Dedifferentiated amniotic fluid mesenchymal stem cell (primary cell): Measurements from ENCODE around the gene CCDC15.

ENCODE experiments used
- DNase-seq: peaks from one replicate; pipeline ENCODE4 v3.0.0-alpha.2; 2016; ENCODE audit errors: extremely low spot score

The CCDC15 gene

GRCh38 chr11:125064070-125064469 lies 110.1 kb downstream of the CCDC15 start:
- DNase-seq, result no peak

GRCh38 chr11:125068368-125068767 lies 114.4 kb downstream of the CCDC15 start:
- DNase-seq, result no peak

DNA sequence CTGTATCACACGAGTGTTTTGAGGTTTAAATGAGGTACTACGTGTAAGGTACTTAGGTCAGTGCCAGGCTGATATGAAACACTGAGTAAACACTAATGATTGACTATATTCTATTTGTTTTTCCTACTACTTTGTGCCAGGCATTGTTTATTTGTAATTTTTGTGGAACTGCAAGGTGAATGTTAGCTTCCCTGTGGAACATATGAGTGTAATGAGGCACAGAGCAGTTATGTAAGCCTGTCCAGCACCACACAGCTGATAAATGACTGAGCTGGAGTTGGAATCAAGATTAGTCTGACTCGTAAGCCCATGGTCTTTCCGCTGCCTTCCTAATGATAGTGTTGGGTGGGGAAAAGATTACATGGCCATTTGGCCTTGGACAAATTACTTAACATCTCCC lies 115.0 kb downstream of the CCDC15 start:
- DNase-seq, result no peak

DNA sequence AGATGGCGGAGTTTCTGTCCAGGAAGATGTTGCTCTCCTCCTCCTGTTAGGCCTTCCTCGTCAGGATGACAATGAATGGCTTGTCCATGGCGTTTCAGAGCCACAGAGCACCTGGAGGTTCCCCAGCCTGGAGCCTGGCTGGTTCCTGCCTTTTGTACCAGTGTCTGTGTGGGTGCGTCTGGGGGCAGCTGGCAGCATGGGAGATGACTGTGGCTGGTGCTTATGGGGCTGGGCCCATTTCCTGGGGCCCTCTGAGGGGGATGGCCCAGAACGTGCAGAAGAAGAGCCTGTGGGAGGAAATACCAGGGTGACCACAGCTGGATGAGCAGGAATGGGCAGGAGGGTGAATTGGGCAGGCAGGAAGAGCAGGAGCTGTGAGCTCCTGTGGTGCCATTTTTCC lies 115.8 kb downstream of the CCDC15 start:
- DNase-seq, result no peak

- DNase-seq, result no peak
Observed at GRCh38 chr11:125070699-125071254, 116.8 kb downstream of the CCDC15 start.

GRCh38 chr11:125071435-125071834 lies 117.4 kb downstream of the CCDC15 start:
- no peak for DNase-seq

DNA sequence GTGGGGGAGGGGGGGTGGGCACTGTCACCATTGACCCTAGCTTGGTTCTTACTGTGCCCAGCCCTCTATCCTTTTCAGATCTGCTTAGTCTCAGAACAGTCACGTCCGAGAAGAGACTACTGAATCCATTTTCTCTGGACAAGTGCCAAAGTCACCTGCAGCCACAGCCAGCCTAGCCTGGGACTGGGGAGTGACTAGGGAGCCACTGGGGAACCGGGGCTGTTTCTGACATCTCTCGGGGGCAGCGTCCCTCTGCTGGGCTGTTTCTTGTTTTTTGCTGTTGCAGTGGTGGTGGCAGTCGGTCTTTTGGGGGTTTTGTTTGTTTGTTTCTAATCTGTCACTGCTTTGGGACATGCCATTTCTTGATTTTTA lies 117.8 kb downstream of the CCDC15 start:
- no peak for DNase-seq

GRCh38 chr11:125072218-125072960 lies 118.4 kb downstream of the CCDC15 start:
- DNase-seq, result no peak

- no peak for DNase-seq
Observed at GRCh38 chr11:125072961-125073590, 119.1 kb downstream of the CCDC15 start.

DNA sequence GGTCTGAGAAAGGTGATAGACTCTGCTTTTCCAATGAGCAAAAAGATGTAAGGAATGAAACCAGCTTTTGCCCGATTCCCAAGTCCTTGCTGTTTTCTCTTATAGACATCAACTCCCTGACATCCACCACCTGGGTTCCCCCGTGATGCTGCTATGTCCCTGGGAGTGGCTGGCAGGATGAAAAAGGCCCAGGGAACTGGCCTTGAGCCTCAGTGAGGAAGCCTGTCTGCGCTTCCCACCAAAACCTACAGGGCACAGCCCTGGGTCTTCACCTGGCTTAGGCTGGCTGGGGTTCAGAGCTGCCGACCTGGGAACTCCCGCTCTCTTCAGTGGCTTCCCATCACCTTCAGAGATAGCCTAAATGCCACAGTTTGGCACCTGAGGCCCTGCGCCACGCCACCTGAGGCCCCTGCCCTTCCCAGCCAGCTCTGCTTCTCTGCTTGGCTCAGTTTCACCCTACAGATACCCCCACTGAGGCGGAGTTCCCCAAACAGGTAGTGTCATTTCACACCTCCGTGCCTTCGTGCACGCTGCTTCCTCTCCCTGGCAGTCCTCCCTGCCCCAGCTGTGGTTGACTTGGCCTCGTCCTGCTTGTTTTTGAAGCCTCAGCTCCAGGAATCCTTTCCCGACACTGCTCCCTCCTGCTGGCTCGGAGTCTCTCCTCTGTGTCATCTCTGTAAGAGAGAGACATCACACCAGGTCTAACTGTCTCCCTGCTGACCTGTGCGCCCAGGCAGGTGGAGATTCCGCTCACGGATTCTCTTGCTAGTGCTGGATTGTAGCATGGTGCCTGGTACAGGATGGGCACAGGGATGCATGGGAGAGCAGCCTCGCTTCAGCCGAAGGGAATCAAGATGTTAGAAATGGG lies 119.8 kb downstream of the CCDC15 start:
- DNase-seq, result no peak

GRCh38 chr11:125074511-125075241 lies 120.7 kb downstream of the CCDC15 start:
- no peak for DNase-seq

GRCh38 chr11:125075242-125075625 lies 121.2 kb downstream of the CCDC15 start:
- DNase-seq, result no peak

DNA sequence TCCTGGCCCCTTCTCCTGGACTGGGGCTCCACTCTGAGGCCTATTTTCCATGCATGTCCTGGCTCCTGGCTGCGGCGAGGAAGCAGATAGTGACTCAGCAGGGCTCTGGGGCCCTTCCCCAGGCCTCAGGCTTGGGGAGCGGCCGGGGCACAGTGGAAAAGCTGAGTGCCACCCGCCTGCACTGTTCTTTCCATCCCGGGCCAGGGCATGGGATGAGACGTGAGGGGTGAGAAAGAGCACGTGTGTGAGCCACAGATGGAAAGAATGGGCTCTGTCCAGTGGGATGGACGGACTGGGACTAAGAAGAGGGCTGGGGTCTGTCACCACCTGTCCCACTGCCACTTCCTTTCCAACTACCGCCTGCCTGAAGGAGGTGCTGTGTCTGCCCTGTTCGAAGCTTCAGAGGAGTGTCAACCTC lies 121.9 kb downstream of the CCDC15 start:
- no peak for DNase-seq

DNA sequence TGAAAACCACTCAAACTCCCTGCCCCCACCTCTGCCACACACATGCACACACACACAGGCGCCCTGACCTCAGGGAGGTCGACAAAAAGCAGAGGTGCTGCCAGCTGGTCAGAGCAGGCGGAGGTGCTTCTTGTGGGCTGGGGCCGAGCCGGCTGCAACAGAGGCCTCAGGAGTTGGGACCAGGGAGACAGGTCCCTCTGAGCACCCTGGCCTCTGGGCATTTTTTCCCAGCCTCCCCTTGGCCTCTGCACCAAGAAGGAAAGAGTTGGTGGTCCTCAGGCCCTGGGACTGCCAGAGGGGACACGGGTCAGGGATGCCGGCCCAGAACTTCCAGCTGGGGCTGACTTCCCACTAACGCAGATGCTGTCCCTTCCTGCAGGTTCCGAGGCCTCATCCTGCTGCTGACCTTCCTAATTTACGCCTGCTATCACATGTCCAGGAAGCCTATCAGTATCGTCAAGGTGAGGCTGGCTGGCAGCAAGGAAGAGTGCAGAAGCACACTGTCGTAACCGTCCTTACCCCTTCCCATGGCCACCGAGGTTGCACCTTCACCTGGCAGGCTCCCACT lies 122.5 kb downstream of the CCDC15 start:
- no peak for DNase-seq

DNA sequence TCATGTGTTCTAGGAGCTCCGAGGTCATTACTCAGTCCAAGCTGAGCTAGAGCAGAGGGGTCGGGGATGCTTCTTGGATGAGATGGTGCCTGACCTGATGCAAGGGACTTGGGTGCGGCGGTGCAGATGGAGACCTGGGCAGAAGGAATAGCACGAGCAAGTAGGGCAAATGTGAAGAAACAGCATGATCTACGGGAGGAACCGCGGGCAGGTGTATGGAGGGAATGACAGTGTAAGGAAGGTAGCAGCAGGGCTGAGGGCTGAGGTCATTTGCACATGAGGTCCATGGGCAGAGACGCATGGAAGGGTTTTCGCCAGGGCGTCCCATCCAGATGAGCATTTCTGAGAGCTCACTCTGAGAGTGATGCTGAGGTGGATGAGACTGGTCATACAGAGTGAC lies 124.0 kb downstream of the CCDC15 start:
- no peak for DNase-seq

DNA sequence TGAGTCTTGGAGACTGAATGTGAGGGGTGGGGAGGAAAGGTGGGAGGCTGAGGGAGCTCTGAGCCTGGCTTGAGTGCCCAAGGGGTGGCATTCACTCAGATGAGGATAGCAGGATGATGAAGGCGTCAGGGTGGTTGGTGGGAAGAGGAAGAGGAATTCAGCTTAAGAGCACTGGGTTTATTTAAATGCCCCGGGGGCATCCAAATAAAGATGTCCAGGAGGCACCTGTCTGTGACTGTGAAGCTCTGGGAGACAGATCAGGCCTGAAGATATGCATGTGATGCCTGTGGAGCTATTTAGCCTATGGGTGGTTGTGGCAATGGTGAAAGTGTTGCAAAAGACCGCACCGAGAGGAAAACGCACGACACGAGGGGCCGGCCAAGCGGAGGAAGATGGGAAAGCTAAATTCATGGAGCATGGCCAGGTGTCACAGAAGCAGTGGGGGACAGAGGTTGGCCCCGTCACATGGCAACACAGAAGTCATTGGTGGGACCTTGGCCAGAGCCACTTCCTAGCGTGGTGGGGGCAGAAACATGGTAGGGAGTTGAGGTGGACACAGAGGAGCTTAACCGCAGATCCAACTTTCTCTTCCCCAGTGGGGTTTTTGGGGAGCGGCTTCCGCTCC lies 124.6 kb downstream of the CCDC15 start:
- no peak for DNase-seq

DNA sequence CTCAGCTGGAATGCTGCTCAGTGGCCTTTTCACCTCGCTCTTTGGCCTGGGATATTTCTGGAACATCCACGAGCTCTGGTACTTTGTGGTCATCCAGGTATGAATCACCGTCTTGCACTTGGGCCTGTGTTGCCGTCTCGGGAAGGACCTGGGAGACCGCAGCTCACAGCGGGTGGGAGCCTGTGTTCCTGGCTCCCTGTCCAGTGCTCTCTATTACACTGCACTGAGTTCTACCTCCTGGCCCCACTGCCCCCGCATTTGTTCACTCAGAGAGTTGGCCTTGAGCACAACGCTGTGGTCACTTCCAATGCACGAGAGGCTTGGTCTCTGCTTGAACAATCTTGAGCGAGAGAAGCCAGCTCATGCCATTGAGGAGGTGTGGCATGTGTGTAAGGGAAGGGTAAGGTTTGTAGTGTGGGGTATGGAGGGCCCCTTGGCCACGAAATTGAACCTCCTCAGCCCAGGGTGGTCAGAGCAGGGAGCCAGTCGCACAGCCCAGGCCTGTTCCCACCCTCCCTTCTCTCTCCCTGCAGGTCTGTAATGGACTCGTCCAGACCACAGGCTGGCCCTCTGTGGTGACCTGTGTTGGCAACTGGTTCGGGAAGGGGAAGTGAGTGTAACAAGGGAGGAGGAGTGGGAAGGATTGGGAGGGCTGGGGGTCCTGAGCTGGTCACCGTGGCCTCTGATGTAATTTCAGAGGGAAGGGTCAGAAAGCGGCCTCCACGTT lies 125.3 kb downstream of the CCDC15 start:
- DNase-seq, result no peak

GRCh38 chr11:125079878-125080530 lies 126.0 kb downstream of the CCDC15 start:
- DNase-seq, result no peak

DNA sequence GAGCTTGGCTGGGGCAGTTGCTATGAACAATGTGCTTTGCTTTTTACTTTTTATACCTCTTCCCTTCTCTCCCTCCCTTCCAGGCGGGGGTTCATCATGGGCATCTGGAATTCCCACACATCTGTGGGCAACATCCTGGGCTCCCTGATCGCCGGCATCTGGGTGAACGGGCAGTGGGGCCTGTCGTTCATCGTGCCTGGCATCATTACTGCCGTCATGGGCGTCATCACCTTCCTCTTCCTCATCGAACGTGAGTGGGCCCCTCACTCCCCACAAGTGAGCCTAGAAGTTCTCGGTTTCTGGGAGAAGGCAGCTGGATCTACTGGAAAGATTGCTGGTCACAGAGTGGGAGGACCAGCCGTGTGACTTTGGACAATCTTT lies 126.5 kb downstream of the CCDC15 start:
- DNase-seq, result no peak
